Measurements from ENCODE around the gene ENDOV. TPM values are rescaled to one million over a fixed set of nuclear protein-coding genes. Genes with fewer than 3 reads are reported as not detected.

ENDOV gene
- total and polyA plus RNA-seq, 2 donors from 2014 or later, result 20.3 to 28.0 TPM

DNA sequence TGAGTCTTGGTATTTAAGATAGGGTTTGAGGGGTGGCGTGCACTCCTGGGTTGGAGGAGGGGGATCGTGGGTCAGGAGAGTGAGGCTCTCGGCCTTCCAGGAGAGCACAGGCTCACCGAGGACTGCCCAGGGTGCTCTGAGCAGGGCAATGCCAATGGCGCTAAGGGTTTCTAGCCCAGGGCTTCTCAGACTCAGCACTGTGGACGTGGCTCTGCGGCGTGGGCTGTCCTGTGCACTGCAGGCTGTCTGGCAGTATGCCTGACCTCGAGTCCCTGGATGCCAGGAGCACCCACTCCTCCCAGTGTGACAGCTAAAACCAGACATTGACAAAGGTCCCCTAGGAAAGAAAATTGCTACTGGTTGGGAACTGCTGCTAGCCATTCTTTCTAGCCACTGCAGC is 37.2 kb upstream of the ENDOV start:
- Histone ChIP-seq H3K9me3 (ENCODE audit: control insufficient read depth in 2 of 3, insufficient read depth in 1 of 3, low read length in 3 of 3) (no peaks in the 10 kb centered on the region), H3K27me3 (ENCODE audit: control insufficient read depth, insufficient read depth, low read length) (no peaks in the 10 kb centered on the region), H3K36me3 (ENCODE audit: control insufficient read depth in 2 of 3, insufficient read depth in 3 of 3, low read length in 3 of 3) (peaks cover 4 to 83% (median 63%) of the 10 kb centered on the region in 3 donors), H3K4me3 (ENCODE audit: low read length in 3 of 3) (no peak overlapping the region), H3K4me1 (ENCODE audit: control insufficient read depth in 2 of 3, insufficient read depth in 2 of 3, low read depth in 1 of 3, low read length in 3 of 3) (no peaks in the 10 kb centered on the region), H3K9ac (ENCODE audit: low read length in 3 of 3) (no peak overlapping the region), H3K27ac (ENCODE audit: low read depth in 2 of 2, low read length in 2 of 2) (no peak overlapping the region)
- FAIRE-seq, result no peak
- intact Hi-C loops (cut with DNase I), result no loop called here
- no peak for DNase-seq
- TF ChIP-seq, protein P1, sequence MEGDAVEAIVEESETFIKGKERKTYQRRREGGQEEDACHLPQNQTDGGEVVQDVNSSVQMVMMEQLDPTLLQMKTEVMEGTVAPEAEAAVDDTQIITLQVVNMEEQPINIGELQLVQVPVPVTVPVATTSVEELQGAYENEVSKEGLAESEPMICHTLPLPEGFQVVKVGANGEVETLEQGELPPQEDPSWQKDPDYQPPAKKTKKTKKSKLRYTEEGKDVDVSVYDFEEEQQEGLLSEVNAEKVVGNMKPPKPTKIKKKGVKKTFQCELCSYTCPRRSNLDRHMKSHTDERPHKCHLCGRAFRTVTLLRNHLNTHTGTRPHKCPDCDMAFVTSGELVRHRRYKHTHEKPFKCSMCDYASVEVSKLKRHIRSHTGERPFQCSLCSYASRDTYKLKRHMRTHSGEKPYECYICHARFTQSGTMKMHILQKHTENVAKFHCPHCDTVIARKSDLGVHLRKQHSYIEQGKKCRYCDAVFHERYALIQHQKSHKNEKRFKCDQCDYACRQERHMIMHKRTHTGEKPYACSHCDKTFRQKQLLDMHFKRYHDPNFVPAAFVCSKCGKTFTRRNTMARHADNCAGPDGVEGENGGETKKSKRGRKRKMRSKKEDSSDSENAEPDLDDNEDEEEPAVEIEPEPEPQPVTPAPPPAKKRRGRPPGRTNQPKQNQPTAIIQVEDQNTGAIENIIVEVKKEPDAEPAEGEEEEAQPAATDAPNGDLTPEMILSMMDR (IDR thresholded peaks at IDR 0.05; ENCODE audit: borderline replicate concordance, extremely low read depth, insufficient read depth), result no peak

DNA sequence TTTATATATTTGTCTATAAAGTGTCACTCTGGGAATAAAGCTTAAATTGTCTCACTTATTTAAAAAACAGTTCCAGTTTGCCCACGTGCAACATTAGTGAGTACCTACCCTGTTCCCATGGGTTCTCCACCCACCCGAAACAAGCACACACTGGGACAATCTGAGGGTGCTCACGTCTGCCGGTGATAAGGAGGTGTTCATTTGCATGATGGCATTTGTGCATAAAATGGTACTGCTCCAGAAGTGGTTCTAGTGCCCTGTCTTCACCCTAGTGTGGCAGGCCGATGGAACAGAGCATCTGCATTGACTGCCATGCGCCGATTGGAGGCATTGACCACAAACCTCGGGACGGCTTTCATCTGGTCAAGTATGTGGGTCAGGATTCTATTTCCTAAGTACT is 35.6 kb upstream of the ENDOV start:
- no peaks in the 10 kb centered on the region for H3K27me3 ChIP-seq (ENCODE audit: control insufficient read depth, insufficient read depth, low read length)
- H3K36me3 ChIP-seq (ENCODE audit: control insufficient read depth in 2 of 3, insufficient read depth in 3 of 3, low read length in 3 of 3), result peaks cover 4 to 86% (median 69%) of the 10 kb centered on the region in 3 donors
- H3K4me1 ChIP-seq (ENCODE audit: control insufficient read depth in 2 of 3, insufficient read depth in 2 of 3, low read depth in 1 of 3, low read length in 3 of 3), result no peaks in the 10 kb centered on the region
- FAIRE-seq (no peak), DNase-seq (no peak)
- H3K27ac ChIP-seq (ENCODE audit: low read depth in 2 of 2, low read length in 2 of 2), result no peak overlapping the region
- H3K9ac ChIP-seq (ENCODE audit: low read length in 3 of 3), result no peak overlapping the region
- TF ChIP-seq, protein P1 (IDR thresholded peaks at IDR 0.05; ENCODE audit: borderline replicate concordance, extremely low read depth, insufficient read depth), result no peak
- H3K4me3 ChIP-seq (ENCODE audit: low read length in 3 of 3), result no peak overlapping the region
- intact Hi-C loops (cut with DNase I), result no loop called here
- no peaks in the 10 kb centered on the region for H3K9me3 ChIP-seq (ENCODE audit: control insufficient read depth in 2 of 3, insufficient read depth in 1 of 3, low read length in 3 of 3)

DNA sequence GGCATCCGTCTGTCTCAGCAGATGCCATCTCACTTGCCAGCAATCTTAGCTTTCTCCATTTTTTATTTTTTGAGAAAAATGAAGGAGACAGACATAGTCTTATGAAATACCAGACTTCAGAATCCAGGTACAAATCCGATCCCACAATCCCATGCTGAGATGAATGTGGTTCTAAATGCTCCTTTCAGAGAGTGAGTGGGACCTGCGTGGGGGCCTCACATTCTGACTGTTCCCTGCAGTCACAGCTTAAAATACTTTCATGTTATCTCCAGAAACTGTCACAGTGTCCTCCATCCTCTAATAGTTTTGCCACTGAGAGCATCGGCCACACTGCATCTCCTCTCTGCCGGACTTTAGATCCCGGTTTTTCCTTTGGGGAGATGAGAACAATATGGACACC is 34.9 kb upstream of the ENDOV start:
- no peak overlapping the region for H3K9ac ChIP-seq (ENCODE audit: low read length in 3 of 3)
- no peak overlapping the region for H3K27ac ChIP-seq (ENCODE audit: low read depth in 2 of 2, low read length in 2 of 2)
- H3K4me1 ChIP-seq (ENCODE audit: control insufficient read depth in 2 of 3, insufficient read depth in 2 of 3, low read depth in 1 of 3, low read length in 3 of 3), result no peaks in the 10 kb centered on the region
- no peaks in the 10 kb centered on the region for H3K9me3 ChIP-seq (ENCODE audit: control insufficient read depth in 2 of 3, insufficient read depth in 1 of 3, low read length in 3 of 3)
- intact Hi-C loops (cut with DNase I), result no loop called here
- FAIRE-seq (no peak), DNase-seq (no peak)
- H3K36me3 ChIP-seq (ENCODE audit: control insufficient read depth in 2 of 3, insufficient read depth in 3 of 3, low read length in 3 of 3), result peaks cover 4 to 89% (median 70%) of the 10 kb centered on the region in 3 donors
- no peak overlapping the region for H3K4me3 ChIP-seq (ENCODE audit: low read length in 3 of 3)
- TF ChIP-seq, protein P1 (IDR thresholded peaks at IDR 0.05; ENCODE audit: borderline replicate concordance, extremely low read depth, insufficient read depth), result no peak
- H3K27me3 ChIP-seq (ENCODE audit: control insufficient read depth, insufficient read depth, low read length), result no peaks in the 10 kb centered on the region

DNA sequence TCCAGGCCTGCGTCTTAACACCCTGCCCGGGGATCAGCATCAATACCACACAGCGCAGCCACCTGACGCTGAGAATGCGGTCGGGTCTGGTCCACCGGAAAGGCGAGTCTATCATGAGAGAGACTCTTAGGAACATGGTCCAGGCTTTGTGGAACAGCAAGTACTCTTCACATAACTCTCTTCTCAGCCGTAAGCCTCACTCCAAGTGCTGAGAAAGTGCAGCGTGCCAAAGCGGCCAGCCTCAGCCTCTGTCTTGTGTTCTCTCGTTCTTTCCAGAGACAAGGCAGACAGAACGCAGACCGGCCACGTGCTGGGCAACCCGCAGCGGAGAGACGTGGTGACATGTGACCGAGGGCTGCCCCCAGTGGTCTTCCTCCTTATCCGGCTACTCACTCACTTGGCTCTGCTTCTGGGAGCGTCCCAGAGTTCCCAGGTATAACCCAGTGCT is 34.4 kb upstream of the ENDOV start:
- no peak overlapping the region for H3K9ac ChIP-seq (ENCODE audit: low read length in 3 of 3)
- H3K27ac ChIP-seq (ENCODE audit: low read depth in 2 of 2, low read length in 2 of 2), result no peak overlapping the region
- H3K9me3 ChIP-seq (ENCODE audit: control insufficient read depth in 2 of 3, insufficient read depth in 1 of 3, low read length in 3 of 3), result no peaks in the 10 kb centered on the region
- intact Hi-C loops (cut with DNase I), result no loop called here
- peaks cover 4 to 91% (median 75%) of the 10 kb centered on the region in 3 donors for H3K36me3 ChIP-seq (ENCODE audit: control insufficient read depth in 2 of 3, insufficient read depth in 3 of 3, low read length in 3 of 3)
- DNase-seq (no peak), FAIRE-seq (no peak)
- no peaks in the 10 kb centered on the region for H3K4me1 ChIP-seq (ENCODE audit: control insufficient read depth in 2 of 3, insufficient read depth in 2 of 3, low read depth in 1 of 3, low read length in 3 of 3)
- no peaks in the 10 kb centered on the region for H3K27me3 ChIP-seq (ENCODE audit: control insufficient read depth, insufficient read depth, low read length)
- H3K4me3 ChIP-seq (ENCODE audit: low read length in 3 of 3), result no peak overlapping the region
- TF ChIP-seq, protein P1 (IDR thresholded peaks at IDR 0.05; ENCODE audit: borderline replicate concordance, extremely low read depth, insufficient read depth), result no peak

Measured in kidney (tissue), 14 donors.